Uterus (tissue), 2 donors: ENCODE measurements around the gene KLHDC10.

ENCODE experiments used
- POLR2A ChIP-seq, 2 donors: fragments of 450-650 bp; IDR thresholded peaks; one replicate each; pipeline ENCODE4 v1.6.1; 2016; ENCODE audit warnings: antibody characterized with exemption in 2 of 2, mild to moderate bottlenecking in 1 of 2, moderate library complexity in 1 of 2
- TF ChIP-seq, protein P1 (sequence below), 4 experiments: fragments of 200-600 bp in 2 of 4; fragments of 450-650 bp in 2 of 4; sonication (generic) in 2 of 4; IDR thresholded peaks; one replicate each; pipeline ENCODE4 v1.5.1; 2016 to 2019; ENCODE audit warnings: antibody characterized with exemption in 4 of 4, mild to moderate bottlenecking in 2 of 4, moderate library complexity in 1 of 4

DNA sequence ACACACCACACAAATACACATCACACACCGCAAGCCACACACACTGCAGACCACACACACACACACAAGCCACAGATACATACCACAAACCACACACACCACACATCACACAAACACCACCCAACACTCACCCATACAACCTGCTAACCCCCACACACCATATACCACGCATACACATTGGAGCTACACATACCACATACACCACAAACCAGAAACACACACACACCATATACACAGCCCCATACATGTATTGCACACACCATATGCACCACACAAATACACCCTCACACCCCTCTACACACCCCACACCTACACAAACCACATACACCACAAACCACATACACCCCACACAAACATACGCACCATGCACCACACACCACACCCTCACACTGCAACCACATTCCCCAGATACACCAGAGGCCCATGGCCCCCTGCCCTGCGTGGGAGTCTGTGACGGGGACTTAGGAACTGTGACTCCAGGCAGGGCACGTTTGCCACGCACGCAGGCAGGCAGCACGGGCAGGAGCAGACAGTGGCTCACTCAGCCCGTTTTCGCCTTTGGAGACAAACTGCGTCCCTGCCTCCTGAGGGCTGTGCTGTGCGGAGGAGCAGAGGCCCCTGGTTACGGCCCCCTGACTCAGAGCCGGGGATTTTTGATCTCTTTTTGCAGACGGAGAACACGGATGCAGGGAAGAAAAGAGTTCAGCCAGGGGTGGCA is 82.3 kb downstream of the KLHDC10 start:
- TF ChIP-seq, protein P1, sequence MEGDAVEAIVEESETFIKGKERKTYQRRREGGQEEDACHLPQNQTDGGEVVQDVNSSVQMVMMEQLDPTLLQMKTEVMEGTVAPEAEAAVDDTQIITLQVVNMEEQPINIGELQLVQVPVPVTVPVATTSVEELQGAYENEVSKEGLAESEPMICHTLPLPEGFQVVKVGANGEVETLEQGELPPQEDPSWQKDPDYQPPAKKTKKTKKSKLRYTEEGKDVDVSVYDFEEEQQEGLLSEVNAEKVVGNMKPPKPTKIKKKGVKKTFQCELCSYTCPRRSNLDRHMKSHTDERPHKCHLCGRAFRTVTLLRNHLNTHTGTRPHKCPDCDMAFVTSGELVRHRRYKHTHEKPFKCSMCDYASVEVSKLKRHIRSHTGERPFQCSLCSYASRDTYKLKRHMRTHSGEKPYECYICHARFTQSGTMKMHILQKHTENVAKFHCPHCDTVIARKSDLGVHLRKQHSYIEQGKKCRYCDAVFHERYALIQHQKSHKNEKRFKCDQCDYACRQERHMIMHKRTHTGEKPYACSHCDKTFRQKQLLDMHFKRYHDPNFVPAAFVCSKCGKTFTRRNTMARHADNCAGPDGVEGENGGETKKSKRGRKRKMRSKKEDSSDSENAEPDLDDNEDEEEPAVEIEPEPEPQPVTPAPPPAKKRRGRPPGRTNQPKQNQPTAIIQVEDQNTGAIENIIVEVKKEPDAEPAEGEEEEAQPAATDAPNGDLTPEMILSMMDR (IDR thresholded peaks at IDR 0.05) = no peak
- no peak for TF ChIP-seq POLR2A (IDR thresholded peaks at IDR 0.05)
